ENCODE data around the gene BRIP1. TPM values are rescaled to one million over a fixed set of nuclear protein-coding genes. Genes with fewer than 3 reads are reported as not detected.
A peak's percentile ranks its signal among the peaks of the same experiment; 100 is the strongest.

BRIP1 gene
- polyA plus RNA-seq, 1 of the 3 experiments (the other 2 are of a cell fraction), result 2.0 TPM

GRCh38 chr17:61756561-61756960 is 106.8 kb downstream of the BRIP1 start:
- no peaks in the 10 kb centered on the region for H3K9me2 ChIP-seq
- DNase-seq, result peak; percentile 13
- no peaks in the 10 kb centered on the region for H3K27me3 ChIP-seq (ENCODE audit: insufficient read depth)
- peaks cover 18% of the 10 kb centered on the region; the same call in 1 of the 2 replicates for H3K9me3 ChIP-seq
- H3K4me2 ChIP-seq, result no peak overlapping the region
- H3K36me3 ChIP-seq (replicated peaks in 1 of 2; ENCODE audit: control insufficient read depth in 1 of 2, insufficient read depth in 2 of 2, low read length in 1 of 2), result peaks cover 10 to 55% of the 10 kb centered on the region in 2 experiments
- H3F3A ChIP-seq (replicated peaks; ENCODE audit: insufficient read depth), result peaks cover 3% of the 10 kb centered on the region
- H3K27ac ChIP-seq (ENCODE audit: low read depth in 2 of 2, low read length in 1 of 2), result peak overlapping the region in 1 of 2 experiments; percentile 93; a peak in 2 of 4 replicates
- H4K20me1 ChIP-seq (ENCODE audit: insufficient read depth), result no peaks in the 10 kb centered on the region
- H3K4me3 ChIP-seq (ENCODE audit: low read depth in 2 of 2, low read length in 1 of 2), result no peak overlapping the region
- no peaks in the 10 kb centered on the region; the same call in 1 of the 2 replicates for H3K79me2 ChIP-seq (ENCODE audit: insufficient read depth)
- WGBS (ENCODE audit: low lambda C conversion rate), result 69% methylated on average over 1 of the region's 1 CpG
- peaks cover 0 to 13% of the 10 kb centered on the region in 2 experiments; a peak in 2 of 4 replicates for H3K4me1 ChIP-seq (ENCODE audit: control insufficient read depth in 1 of 2, insufficient read depth in 2 of 2, low read depth in 1 of 2, low read length in 1 of 2)
- H2AFZ ChIP-seq (ENCODE audit: low read depth), result no peak overlapping the region
- no peak overlapping the region for H3K9ac ChIP-seq
- ChIA-PET CTCF (interaction anchor here (0.9 to 1.7 kb wide), 6 partner anchors 8 to 77 kb away, joined by 3 to 4 read pairs (median 3); no protein-coding TSS in a partner anchor), POLR2A (no interaction called here)
- TF ChIP-seq CHD2 (IDR thresholded peaks at IDR 0.05; ENCODE audit: low read length, partially characterized antibody) (peak; percentile 44), RAD21 (IDR thresholded peaks at IDR 0.05; ENCODE audit: low read length) (peak; percentile 24), RCOR1 (IDR thresholded peaks at IDR 0.05; ENCODE audit: low read length) (peak; percentile 77), EP300 (IDR thresholded peaks at IDR 0.05; ENCODE audit: borderline replicate concordance in 1 of 2, low read depth in 1 of 2, low read length in 1 of 2) (peak in 1 of 2 experiments; percentile 84; a peak in 2 of 4 replicates), CTCF (IDR thresholded peaks at IDR 0.05) (no peak)

GRCh38 chr17:61755668-61756067 is 107.7 kb downstream of the BRIP1 start:
- H3K4me1 ChIP-seq (ENCODE audit: control insufficient read depth in 1 of 2, insufficient read depth in 2 of 2, low read depth in 1 of 2, low read length in 1 of 2), result peaks cover 0 to 13% of the 10 kb centered on the region in 2 experiments; a peak in 2 of 4 replicates
- no peaks in the 10 kb centered on the region for H4K20me1 ChIP-seq (ENCODE audit: insufficient read depth)
- no peak overlapping the region for H3K9ac ChIP-seq
- H3K27ac ChIP-seq (ENCODE audit: low read depth in 2 of 2, low read length in 1 of 2), result peak overlapping the region in 1 of 2 experiments; percentile 89; a peak in 2 of 4 replicates
- TF ChIP-seq USF2 (IDR thresholded peaks at IDR 0.05; ENCODE audit: borderline replicate concordance, low read depth, low read length) (no peak), USF1 (IDR thresholded peaks at IDR 0.05; ENCODE audit: borderline replicate concordance, low read depth) (no peak)
- peaks cover 13% of the 10 kb centered on the region; the same call in 1 of the 2 replicates for H3K9me3 ChIP-seq
- no peak for DNase-seq
- no peaks in the 10 kb centered on the region for H3K27me3 ChIP-seq (ENCODE audit: insufficient read depth)
- H2AFZ ChIP-seq (ENCODE audit: low read depth), result no peak overlapping the region
- peaks cover 3% of the 10 kb centered on the region for H3F3A ChIP-seq (replicated peaks; ENCODE audit: insufficient read depth)
- ChIA-PET CTCF (interaction anchor here (0.7 to 1.8 kb wide), 8 partner anchors 9 to 239 kb away, joined by 3 to 4 read pairs (median 3); no protein-coding TSS in a partner anchor), POLR2A (no interaction called here)
- 95% methylated on average over 5 of the region's 5 CpGs for WGBS (ENCODE audit: low lambda C conversion rate)
- no peaks in the 10 kb centered on the region; the same call in 1 of the 2 replicates for H3K79me2 ChIP-seq (ENCODE audit: insufficient read depth)
- no peak overlapping the region for H3K4me2 ChIP-seq
- H3K36me3 ChIP-seq (replicated peaks in 1 of 2; ENCODE audit: control insufficient read depth in 1 of 2, insufficient read depth in 2 of 2, low read length in 1 of 2), result peaks cover 6 to 48% of the 10 kb centered on the region in 2 experiments
- no peak overlapping the region for H3K4me3 ChIP-seq (ENCODE audit: low read depth in 2 of 2, low read length in 1 of 2)
- no peaks in the 10 kb centered on the region for H3K9me2 ChIP-seq

All from SK-N-SH (cell line).